HepG2 (cell line): ENCODE results near the gene CYBC1. TPM values are rescaled to one million over a fixed set of nuclear protein-coding genes. Genes with fewer than 3 reads are reported as not detected.

ENCODE experiments used
- GMEB1 ChIP-seq: sonication (generic); formaldehyde crosslinking; IDR thresholded peaks from 2 replicates; pipeline ENCODE4 v1.5.1; 2020; ENCODE audit warnings: missing genetic modification reagents, mild to moderate bottlenecking, borderline replicate concordance
- GPN1 ChIP-seq: sonication (generic); formaldehyde crosslinking; IDR thresholded peaks from 2 replicates; pipeline ENCODE4 v1.5.1; 2020; ENCODE audit warnings: missing genetic modification reagents, borderline replicate concordance
- HDAC6 ChIP-seq: fragments of 200-600 bp; sonication (generic); IDR thresholded peaks from 2 replicates; pipeline ENCODE4 v1.7.0; 2017; ENCODE audit warnings: mild to moderate bottlenecking, antibody characterized with exemption, low read length, low read depth
- HOXD1 ChIP-seq: sonication (generic); formaldehyde crosslinking; IDR thresholded peaks from 2 replicates; pipeline ENCODE4 v1.5.0; 2020; ENCODE audit warnings: missing genetic modification reagents
- KAT8 ChIP-seq: IDR thresholded peaks from 2 replicates; pipeline ENCODE4 v1.6.1; 2016; ENCODE audit warnings: missing genetic modification reagents, missing compliant biosample characterization
- KMT2B ChIP-seq: IDR thresholded peaks from 2 replicates; pipeline ENCODE4 v1.6.1; 2016; ENCODE audit warnings: missing genetic modification reagents, missing compliant biosample characterization
- MTERF4 ChIP-seq: sonication (generic); formaldehyde crosslinking; IDR thresholded peaks from 2 replicates; pipeline ENCODE4 v1.8.0; 2023; ENCODE audit warnings: mild to moderate bottlenecking, missing genetic modification reagents
- PLRG1 ChIP-seq: fragments of 450-650 bp; conservative IDR thresholded peaks from 2 replicates; pipeline ENCODE4 v1.6.1; 2016
- RORA ChIP-seq: sonication (generic); formaldehyde crosslinking; IDR thresholded peaks from 2 replicates; pipeline ENCODE4 v1.5.0; 2020; ENCODE audit warnings: mild to moderate bottlenecking, missing genetic modification reagents, moderate library complexity
- SNRNP70 ChIP-seq: fragments of 200-400 bp; formaldehyde crosslinking; IDR thresholded peaks from 2 replicates; pipeline ENCODE4 v1.6.1; 2017; ENCODE audit warnings: mild to moderate bottlenecking, low read depth, low read length, moderate library complexity
- ZBTB3 ChIP-seq: sonication (generic); formaldehyde crosslinking; IDR thresholded peaks from 2 replicates; pipeline ENCODE4 v1.4.0; 2020; ENCODE audit warnings: low read depth, mild to moderate bottlenecking, moderate library complexity, missing genetic modification reagents, borderline replicate concordance
- ZNF317 ChIP-seq: sonication (generic); formaldehyde crosslinking; IDR thresholded peaks from 2 replicates; pipeline ENCODE4 v1.5.0; 2020; ENCODE audit warnings: mild to moderate bottlenecking, missing genetic modification reagents
- ZNF331 ChIP-seq: sonication (generic); formaldehyde crosslinking; IDR thresholded peaks from 2 replicates; pipeline ENCODE4 v1.4.0; 2020; ENCODE audit warnings: missing genetic modification reagents
- ZNF460 ChIP-seq: sonication (generic); formaldehyde crosslinking; IDR thresholded peaks from 2 replicates; pipeline ENCODE4 v1.5.1; 2020; ENCODE audit warnings: missing genetic modification reagents, mild to moderate bottlenecking, borderline replicate concordance
- ZNF766 ChIP-seq: sonication (generic); formaldehyde crosslinking; IDR thresholded peaks from 2 replicates; pipeline ENCODE4 v1.5.0; 2020; ENCODE audit warnings: missing genetic modification reagents, borderline replicate concordance
- polyA plus RNA-seq, 8 experiments: library from polyadenylated mRNA; depleted of rRNA in 3 of 8; stranded (reverse) in 7 of 8; unstranded in 1 of 8; fragments of >200 nt; fragmentation: Illumina TruSeq in 4 of 8; extraction: Trizol in 4 of 8; gene quantifications; 2 replicates each; pipeline versions ENCODE4 v1.2.1 to v1.2.3, GENCODE V29; 2011 to 2016; ENCODE audit warnings: low read depth in 4 of 8, missing spikeins in 1 of 8, mixed read lengths in 1 of 8; ENCODE audit not compliant: insufficient read depth in 1 of 8
- total RNA-seq, 5 experiments: library from RNA; depleted of rRNA; stranded (reverse); fragments of >200 nt; fragmentation: Illumina TruSeq; extraction: Trizol; gene quantifications; 2 replicates each; pipeline ENCODE4 v1.2.3, GENCODE V29; 2016; ENCODE audit warnings: low read depth in 1 of 5
- TF ChIP-seq, protein P1 (sequence below): sonication (generic); formaldehyde crosslinking; IDR thresholded peaks from 2 replicates; pipeline ENCODE4 v1.4.0; 2020; ENCODE audit warnings: missing genetic modification reagents, borderline replicate concordance
- TF ChIP-seq, protein P2 (sequence below): sonication (generic); formaldehyde crosslinking; IDR thresholded peaks from 2 replicates; pipeline ENCODE4 v1.8.0; 2022; ENCODE audit warnings: mild to moderate bottlenecking, missing genetic modification reagents, moderate library complexity
- TF ChIP-seq, protein P3 (sequence below): sonication (generic); formaldehyde crosslinking; IDR thresholded peaks from 2 replicates; pipeline ENCODE4 v1.5.0; 2020; ENCODE audit warnings: mild to moderate bottlenecking, missing genetic modification reagents

Gene CYBC1
- total and polyA plus RNA-seq, 2 of the 13 experiments (the other 11 are each of a cell fraction or from before 2014, with no cell fraction given), result 43.4 to 44.1 TPM

DNA sequence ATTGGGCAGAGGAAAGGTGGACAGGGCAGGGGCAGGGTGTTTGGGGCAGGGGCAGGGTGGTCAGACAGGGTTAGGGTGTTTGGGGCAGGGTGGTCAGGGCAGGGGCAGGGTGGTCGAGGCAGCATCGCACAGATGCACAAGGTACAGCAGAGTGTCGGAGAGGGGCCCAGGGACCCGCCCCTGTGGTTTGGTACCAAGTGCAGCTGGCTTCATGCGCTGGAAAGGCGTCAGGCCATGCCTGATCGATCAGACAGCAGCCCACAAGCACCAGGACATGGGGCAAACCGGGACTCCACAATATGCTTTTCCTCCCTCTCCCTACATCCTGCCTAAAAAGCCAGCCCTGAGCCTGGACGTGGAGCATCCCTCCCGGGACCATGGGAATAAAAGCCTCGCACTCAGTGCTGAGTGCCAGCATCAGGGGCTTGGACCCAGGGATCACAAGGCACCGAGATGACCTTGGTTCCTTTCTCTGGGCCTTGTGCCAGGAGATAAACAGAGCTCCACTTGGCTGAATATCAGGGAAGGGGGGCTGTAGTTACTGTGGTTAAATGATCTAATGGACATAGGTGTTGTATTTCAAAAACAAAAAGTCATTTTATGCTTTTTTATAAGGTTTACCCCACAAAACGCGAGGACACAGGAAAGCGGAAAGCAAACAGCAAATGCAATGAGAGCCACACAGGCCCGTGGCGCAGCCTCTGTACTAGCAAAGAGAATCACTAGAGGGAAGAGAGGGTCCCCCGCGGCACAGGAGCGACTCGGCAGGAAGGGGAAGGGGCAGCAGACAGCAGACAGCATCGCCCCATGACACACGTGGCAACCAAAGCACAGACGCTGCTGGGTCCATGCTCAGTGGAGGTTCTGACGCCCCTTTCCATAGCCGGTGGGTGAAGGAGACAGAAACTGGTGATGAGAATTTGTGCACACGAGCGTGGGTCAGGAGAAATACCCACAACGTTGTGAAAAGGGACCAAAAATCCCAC, 37.7 kb downstream of the CYBC1 start (continued):
- TF ChIP-seq, protein P1, sequence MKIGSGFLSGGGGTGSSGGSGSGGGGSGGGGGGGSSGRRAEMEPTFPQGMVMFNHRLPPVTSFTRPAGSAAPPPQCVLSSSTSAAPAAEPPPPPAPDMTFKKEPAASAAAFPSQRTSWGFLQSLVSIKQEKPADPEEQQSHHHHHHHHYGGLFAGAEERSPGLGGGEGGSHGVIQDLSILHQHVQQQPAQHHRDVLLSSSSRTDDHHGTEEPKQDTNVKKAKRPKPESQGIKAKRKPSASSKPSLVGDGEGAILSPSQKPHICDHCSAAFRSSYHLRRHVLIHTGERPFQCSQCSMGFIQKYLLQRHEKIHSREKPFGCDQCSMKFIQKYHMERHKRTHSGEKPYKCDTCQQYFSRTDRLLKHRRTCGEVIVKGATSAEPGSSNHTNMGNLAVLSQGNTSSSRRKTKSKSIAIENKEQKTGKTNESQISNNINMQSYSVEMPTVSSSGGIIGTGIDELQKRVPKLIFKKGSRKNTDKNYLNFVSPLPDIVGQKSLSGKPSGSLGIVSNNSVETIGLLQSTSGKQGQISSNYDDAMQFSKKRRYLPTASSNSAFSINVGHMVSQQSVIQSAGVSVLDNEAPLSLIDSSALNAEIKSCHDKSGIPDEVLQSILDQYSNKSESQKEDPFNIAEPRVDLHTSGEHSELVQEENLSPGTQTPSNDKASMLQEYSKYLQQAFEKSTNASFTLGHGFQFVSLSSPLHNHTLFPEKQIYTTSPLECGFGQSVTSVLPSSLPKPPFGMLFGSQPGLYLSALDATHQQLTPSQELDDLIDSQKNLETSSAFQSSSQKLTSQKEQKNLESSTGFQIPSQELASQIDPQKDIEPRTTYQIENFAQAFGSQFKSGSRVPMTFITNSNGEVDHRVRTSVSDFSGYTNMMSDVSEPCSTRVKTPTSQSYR, result no peak; the same call in 1 of the 2 replicates
- TF ChIP-seq KMT2B (CRISPR knock-in tag) (no peak), RORA (CRISPR knock-in tag) (no peak), HDAC6 (no peak), ZBTB3 (CRISPR knock-in tag) (no peak), HOXD1 (no peak), GPN1 (CRISPR knock-in tag) (no peak), GMEB1 (CRISPR knock-in tag) (no peak), SNRNP70 (no peak), MTERF4 (CRISPR knock-in tag) (no peak), ZNF331 (CRISPR knock-in tag) (peak; percentile 28; the same call in 1 of the 2 replicates), ZNF460 (no peak), ZNF317 (CRISPR knock-in tag) (no peak), ZNF766 (CRISPR knock-in tag) (no peak), KAT8 (CRISPR knock-in tag) (peak; percentile 25; the same call in 1 of the 2 replicates), PLRG1 (no peak)
- TF ChIP-seq, protein P2, sequence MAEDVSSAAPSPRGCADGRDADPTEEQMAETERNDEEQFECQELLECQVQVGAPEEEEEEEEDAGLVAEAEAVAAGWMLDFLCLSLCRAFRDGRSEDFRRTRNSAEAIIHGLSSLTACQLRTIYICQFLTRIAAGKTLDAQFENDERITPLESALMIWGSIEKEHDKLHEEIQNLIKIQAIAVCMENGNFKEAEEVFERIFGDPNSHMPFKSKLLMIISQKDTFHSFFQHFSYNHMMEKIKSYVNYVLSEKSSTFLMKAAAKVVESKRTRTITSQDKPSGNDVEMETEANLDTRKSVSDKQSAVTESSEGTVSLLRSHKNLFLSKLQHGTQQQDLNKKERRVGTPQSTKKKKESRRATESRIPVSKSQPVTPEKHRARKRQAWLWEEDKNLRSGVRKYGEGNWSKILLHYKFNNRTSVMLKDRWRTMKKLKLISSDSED (CRISPR knock-in tag), result no peak
- TF ChIP-seq, protein P3, sequence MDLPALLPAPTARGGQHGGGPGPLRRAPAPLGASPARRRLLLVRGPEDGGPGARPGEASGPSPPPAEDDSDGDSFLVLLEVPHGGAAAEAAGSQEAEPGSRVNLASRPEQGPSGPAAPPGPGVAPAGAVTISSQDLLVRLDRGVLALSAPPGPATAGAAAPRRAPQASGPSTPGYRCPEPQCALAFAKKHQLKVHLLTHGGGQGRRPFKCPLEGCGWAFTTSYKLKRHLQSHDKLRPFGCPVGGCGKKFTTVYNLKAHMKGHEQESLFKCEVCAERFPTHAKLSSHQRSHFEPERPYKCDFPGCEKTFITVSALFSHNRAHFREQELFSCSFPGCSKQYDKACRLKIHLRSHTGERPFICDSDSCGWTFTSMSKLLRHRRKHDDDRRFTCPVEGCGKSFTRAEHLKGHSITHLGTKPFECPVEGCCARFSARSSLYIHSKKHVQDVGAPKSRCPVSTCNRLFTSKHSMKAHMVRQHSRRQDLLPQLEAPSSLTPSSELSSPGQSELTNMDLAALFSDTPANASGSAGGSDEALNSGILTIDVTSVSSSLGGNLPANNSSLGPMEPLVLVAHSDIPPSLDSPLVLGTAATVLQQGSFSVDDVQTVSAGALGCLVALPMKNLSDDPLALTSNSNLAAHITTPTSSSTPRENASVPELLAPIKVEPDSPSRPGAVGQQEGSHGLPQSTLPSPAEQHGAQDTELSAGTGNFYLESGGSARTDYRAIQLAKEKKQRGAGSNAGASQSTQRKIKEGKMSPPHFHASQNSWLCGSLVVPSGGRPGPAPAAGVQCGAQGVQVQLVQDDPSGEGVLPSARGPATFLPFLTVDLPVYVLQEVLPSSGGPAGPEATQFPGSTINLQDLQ (CRISPR knock-in tag), result no peak
